ENCODE measurements around the gene RAP2B.

The RAP2B gene

GRCh38 chr3:153130312-153130977 is 31.6 kb upstream of the RAP2B start:
- H3K4me3 ChIP-seq (ENCODE audit: control insufficient read depth, low read depth, low read length): no peak overlapping the region
- peak; percentile 44 for DNase-seq (ENCODE audit: low read depth)
- TF ChIP-seq CTCF (IDR thresholded peaks at IDR 0.05; ENCODE audit: control insufficient read depth, insufficient read depth, low read depth, low read length, missing control alignments): no peak

- no peak overlapping the region for H3K4me3 ChIP-seq (ENCODE audit: control insufficient read depth, low read depth, low read length)
- no peak for TF ChIP-seq CTCF (IDR thresholded peaks at IDR 0.05; ENCODE audit: control insufficient read depth, insufficient read depth, low read depth, low read length, missing control alignments)
- no peak for DNase-seq (ENCODE audit: low read depth)
These were observed 24.4 kb upstream of the RAP2B start for GRCh38 chr3:153137626-153138025.

- DNase-seq (ENCODE audit: low read depth): peak; percentile 89
- TF ChIP-seq CTCF (IDR thresholded peaks at IDR 0.05; ENCODE audit: control insufficient read depth, insufficient read depth, low read depth, low read length, missing control alignments): no peak
- H3K4me3 ChIP-seq (ENCODE audit: control insufficient read depth, low read depth, low read length): no peak overlapping the region
These were observed 23.5 kb upstream of the RAP2B start for GRCh38 chr3:153138276-153139210.

- no peak overlapping the region for H3K4me3 ChIP-seq (ENCODE audit: control insufficient read depth, low read depth, low read length)
- no peak for TF ChIP-seq CTCF (IDR thresholded peaks at IDR 0.05; ENCODE audit: control insufficient read depth, insufficient read depth, low read depth, low read length, missing control alignments)
- no peak for DNase-seq (ENCODE audit: low read depth)
These were observed 19.1 kb upstream of the RAP2B start for GRCh38 chr3:153142961-153143360.

GRCh38 chr3:153144071-153144470 is 18.0 kb upstream of the RAP2B start:
- no peak for TF ChIP-seq CTCF (IDR thresholded peaks at IDR 0.05; ENCODE audit: control insufficient read depth, insufficient read depth, low read depth, low read length, missing control alignments)
- no peak overlapping the region for H3K4me3 ChIP-seq (ENCODE audit: control insufficient read depth, low read depth, low read length)

GRCh38 chr3:153144779-153145178 is 17.2 kb upstream of the RAP2B start:
- no peak for TF ChIP-seq CTCF (IDR thresholded peaks at IDR 0.05; ENCODE audit: control insufficient read depth, insufficient read depth, low read depth, low read length, missing control alignments)
- H3K4me3 ChIP-seq (ENCODE audit: control insufficient read depth, low read depth, low read length): no peak overlapping the region
- no peak for DNase-seq (ENCODE audit: low read depth)

More at GRCh38 chr3:153144071-153144470, 18.0 kb upstream of the RAP2B start:
- DNase-seq (ENCODE audit: low read depth): no peak

Measured in AG09309 (cell line).